HFFc6 (cell line): ENCODE data around the gene PLEKHD1. TPM values are rescaled to one million over a fixed set of nuclear protein-coding genes. Genes with fewer than 3 reads are reported as not detected.

Source experiments
- DNase-seq: peaks from one replicate; pipeline ENCODE4 v3.0.0-alpha.2; 2018
- H3K27ac Mint-ChIP-seq: 2 replicates; pipeline ENCODE4 v1.8.0; 2020; ENCODE audit warnings: mild to moderate bottlenecking, mixed read lengths
- H3K27me3 Mint-ChIP-seq: 2 replicates; pipeline ENCODE4 v1.8.0; 2021; ENCODE audit warnings: mild to moderate bottlenecking, moderate library complexity, mixed read lengths; ENCODE audit not compliant: insufficient read depth
- H3K36me3 Mint-ChIP-seq: 2 replicates; pipeline ENCODE4 v1.8.0; 2021; ENCODE audit warnings: low read depth, mixed read lengths
- H3K4me1 Mint-ChIP-seq: 2 replicates; pipeline ENCODE4 v1.8.0; 2020; ENCODE audit warnings: low read depth, mixed read lengths
- H3K4me3 Mint-ChIP-seq: 2 replicates; pipeline ENCODE4 v1.8.0; 2020; ENCODE audit warnings: mild to moderate bottlenecking, moderate library complexity, mixed read lengths
- H3K9me3 Mint-ChIP-seq: 2 replicates; pipeline ENCODE4 v1.8.0; 2020; ENCODE audit warnings: mild to moderate bottlenecking, mixed read lengths
- CTCF ChIP-seq: fragments of 200-600 bp; sonication (generic); IDR thresholded peaks from 2 replicates; pipeline ENCODE4 v1.5.0; 2021; ENCODE audit warnings: antibody characterized with exemption, mild to moderate bottlenecking
- total RNA-seq, 6 experiments: library from RNA; stranded (reverse); fragmentation: NEBNext Ultra II Directional; extraction: Animal tissue kit (Norgen Biotek cat#: 25700); gene quantifications; 2 replicates in 1 of 6; 3 replicates in 5 of 6; pipeline ENCODE4 v1.2.3, GENCODE V29; 2021

Gene PLEKHD1
- total RNA-seq, 6 experiments from 2014 or later, result 0.06 TPM; not detected in 5

- no peak overlapping the region for H3K4me3 Mint-ChIP-seq
- peaks cover 6% of the 10 kb centered on the region for H3K4me1 Mint-ChIP-seq
- H3K27ac Mint-ChIP-seq, result no peak overlapping the region
- TF ChIP-seq CTCF, result no peak
- no peaks in the 10 kb centered on the region for H3K9me3 Mint-ChIP-seq
- no peak for DNase-seq
- peaks cover 61% of the 10 kb centered on the region for H3K27me3 Mint-ChIP-seq
- H3K36me3 Mint-ChIP-seq, result no peaks in the 10 kb centered on the region
These were observed 87.7 kb downstream of the PLEKHD1 start for GRCh38 chr14:69572030-69572840.

- H3K9me3 Mint-ChIP-seq, result no peaks in the 10 kb centered on the region
- no peak for DNase-seq
- no peak for TF ChIP-seq CTCF
- peaks cover 55% of the 10 kb centered on the region for H3K27me3 Mint-ChIP-seq
- H3K4me1 Mint-ChIP-seq, result peaks cover 6% of the 10 kb centered on the region
- H3K36me3 Mint-ChIP-seq, result no peaks in the 10 kb centered on the region
- no peak overlapping the region for H3K27ac Mint-ChIP-seq
- H3K4me3 Mint-ChIP-seq, result no peak overlapping the region
These were observed 88.3 kb downstream of the PLEKHD1 start for GRCh38 chr14:69572841-69573135.

- no peak overlapping the region for H3K27ac Mint-ChIP-seq
- H3K4me3 Mint-ChIP-seq, result no peak overlapping the region
- TF ChIP-seq CTCF, result no peak
- H3K36me3 Mint-ChIP-seq, result no peaks in the 10 kb centered on the region
- DNase-seq, result no peak
- H3K4me1 Mint-ChIP-seq, result peaks cover 6% of the 10 kb centered on the region
- H3K9me3 Mint-ChIP-seq, result no peaks in the 10 kb centered on the region
- peaks cover 50% of the 10 kb centered on the region for H3K27me3 Mint-ChIP-seq
These were observed 88.8 kb downstream of the PLEKHD1 start for GRCh38 chr14:69573205-69573830.

GRCh38 chr14:69573831-69574262 lies 89.3 kb downstream of the PLEKHD1 start:
- no peak for TF ChIP-seq CTCF
- Mint-ChIP-seq H3K36me3 (no peaks in the 10 kb centered on the region), H3K9me3 (no peaks in the 10 kb centered on the region), H3K4me1 (peaks cover 6% of the 10 kb centered on the region), H3K27me3 (peaks cover 48% of the 10 kb centered on the region), H3K27ac (no peak overlapping the region), H3K4me3 (no peak overlapping the region)
- no peak for DNase-seq

- peak within 1 kb of the TSS; percentile 47 for H3K4me3 Mint-ChIP-seq
- DNase-seq, result peak; percentile 14
- no peak within 1 kb of the TSS for H3K27ac Mint-ChIP-seq
- H3K4me1 Mint-ChIP-seq, result peaks cover 6% of the 10 kb centered on the region
- H3K36me3 Mint-ChIP-seq, result no peaks in the 10 kb centered on the region
- H3K27me3 Mint-ChIP-seq, result peaks cover 46% of the 10 kb centered on the region
- no peaks in the 10 kb centered on the region for H3K9me3 Mint-ChIP-seq
- TF ChIP-seq CTCF, result peak; percentile 96
These were observed 89.9 kb downstream of the PLEKHD1 start, which contains the start of gene CCDC177 for GRCh38 chr14:69574263-69574953. Gene CCDC177, minus strand, starts transcription at chr14:69574871. Its CDS starts 1,249 bp downstream, at chr14:69573622.
